ENCODE data around the gene HIGD1A.

DNA sequence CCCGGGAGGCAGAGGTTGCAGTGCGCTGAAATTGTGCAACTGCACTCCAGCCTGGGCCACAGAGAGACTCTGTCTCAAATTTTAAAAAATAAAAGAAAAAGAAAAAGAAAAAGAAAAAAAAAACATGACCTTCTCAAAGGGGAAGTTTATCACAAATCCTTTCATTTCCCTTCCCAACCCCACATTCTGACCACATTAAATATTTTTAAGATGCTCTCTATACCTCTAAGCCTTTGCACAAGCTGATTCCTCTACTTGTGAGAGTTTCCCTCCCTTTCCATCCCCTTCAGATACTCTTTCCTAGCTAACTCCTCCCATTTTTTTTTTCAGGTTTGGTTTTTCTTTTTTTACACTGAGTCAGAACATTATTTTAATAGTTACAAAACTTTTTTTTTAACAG is 4.0 kb downstream of the HIGD1A start:
- TF ChIP-seq, protein P1, sequence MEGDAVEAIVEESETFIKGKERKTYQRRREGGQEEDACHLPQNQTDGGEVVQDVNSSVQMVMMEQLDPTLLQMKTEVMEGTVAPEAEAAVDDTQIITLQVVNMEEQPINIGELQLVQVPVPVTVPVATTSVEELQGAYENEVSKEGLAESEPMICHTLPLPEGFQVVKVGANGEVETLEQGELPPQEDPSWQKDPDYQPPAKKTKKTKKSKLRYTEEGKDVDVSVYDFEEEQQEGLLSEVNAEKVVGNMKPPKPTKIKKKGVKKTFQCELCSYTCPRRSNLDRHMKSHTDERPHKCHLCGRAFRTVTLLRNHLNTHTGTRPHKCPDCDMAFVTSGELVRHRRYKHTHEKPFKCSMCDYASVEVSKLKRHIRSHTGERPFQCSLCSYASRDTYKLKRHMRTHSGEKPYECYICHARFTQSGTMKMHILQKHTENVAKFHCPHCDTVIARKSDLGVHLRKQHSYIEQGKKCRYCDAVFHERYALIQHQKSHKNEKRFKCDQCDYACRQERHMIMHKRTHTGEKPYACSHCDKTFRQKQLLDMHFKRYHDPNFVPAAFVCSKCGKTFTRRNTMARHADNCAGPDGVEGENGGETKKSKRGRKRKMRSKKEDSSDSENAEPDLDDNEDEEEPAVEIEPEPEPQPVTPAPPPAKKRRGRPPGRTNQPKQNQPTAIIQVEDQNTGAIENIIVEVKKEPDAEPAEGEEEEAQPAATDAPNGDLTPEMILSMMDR (IDR thresholded peaks at IDR 0.05), result no peak
- no peak for TF ChIP-seq RCOR1 (IDR thresholded peaks at IDR 0.05; ENCODE audit: low read length)
- TF ChIP-seq EP300 (IDR thresholded peaks at IDR 0.05; ENCODE audit: borderline replicate concordance in 1 of 2, low read depth in 1 of 2, low read length in 1 of 2), result no peak
- TF ChIP-seq ZBTB33 (IDR thresholded peaks at IDR 0.05; ENCODE audit: borderline replicate concordance, low read depth), result no peak
- no peak for TF ChIP-seq FOSL2 (IDR thresholded peaks at IDR 0.05; ENCODE audit: borderline replicate concordance, low read depth)
- no peak for TF ChIP-seq USF2 (IDR thresholded peaks at IDR 0.05; ENCODE audit: borderline replicate concordance, low read depth, low read length)
- TF ChIP-seq SMC3 (IDR thresholded peaks at IDR 0.05; ENCODE audit: low read depth, low read length), result no peak
- TF ChIP-seq TEAD4 (IDR thresholded peaks at IDR 0.05; ENCODE audit: borderline replicate concordance, insufficient read depth), result no peak
- TF ChIP-seq, protein P2, sequence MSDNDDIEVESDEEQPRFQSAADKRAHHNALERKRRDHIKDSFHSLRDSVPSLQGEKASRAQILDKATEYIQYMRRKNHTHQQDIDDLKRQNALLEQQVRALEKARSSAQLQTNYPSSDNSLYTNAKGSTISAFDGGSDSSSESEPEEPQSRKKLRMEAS (IDR thresholded peaks at IDR 0.05; ENCODE audit: low read depth), result no peak

All from SK-N-SH (cell line).